Mesothelial cell of epicardium (in vitro differentiated cells): Measurements from ENCODE around the gene STPG1. TPM values are rescaled to one million over a fixed set of nuclear protein-coding genes. Genes with fewer than 3 reads are reported as not detected.

Experiments used
- DNase-seq, 2 experiments: peaks; one replicate each; pipeline ENCODE4 v3.0.0; 2021; ENCODE audit warnings: low spot score in 2 of 2; ENCODE audit not compliant: unreplicated experiment in 2 of 2
- H3K27ac Mint-ChIP-seq: 2 replicates; pipeline ENCODE4 v1.8.0; 2021; ENCODE audit warnings: mixed read lengths
- H3K27me3 Mint-ChIP-seq: 2 replicates; pipeline ENCODE4 v1.8.0; 2021; ENCODE audit warnings: low read depth, mixed read lengths
- H3K36me3 Mint-ChIP-seq: 2 replicates; pipeline ENCODE4 v1.8.0; 2021; ENCODE audit warnings: mixed read lengths
- H3K4me1 Mint-ChIP-seq: 2 replicates; pipeline ENCODE4 v1.8.0; 2021; ENCODE audit warnings: mixed read lengths
- H3K4me3 Mint-ChIP-seq: 2 replicates; pipeline ENCODE4 v1.8.0; 2021; ENCODE audit warnings: mild to moderate bottlenecking, moderate library complexity, mixed read lengths
- H3K9me3 Mint-ChIP-seq: 2 replicates; pipeline ENCODE4 v1.8.0; 2021; ENCODE audit warnings: mixed read lengths
- CTCF ChIP-seq: fragments of 200-600 bp; sonication (generic); IDR thresholded peaks from one replicate; pipeline ENCODE4 v1.5.0; 2021; ENCODE audit warnings: antibody characterized with exemption; ENCODE audit not compliant: unreplicated experiment
- total RNA-seq: library from RNA; stranded (reverse); gene quantifications from 3 replicates; pipeline ENCODE4 v1.2.1, GENCODE V29; 2021

STPG1 gene
- total RNA-seq, 1 donor from 2014 or later, result 8.8 TPM

DNA sequence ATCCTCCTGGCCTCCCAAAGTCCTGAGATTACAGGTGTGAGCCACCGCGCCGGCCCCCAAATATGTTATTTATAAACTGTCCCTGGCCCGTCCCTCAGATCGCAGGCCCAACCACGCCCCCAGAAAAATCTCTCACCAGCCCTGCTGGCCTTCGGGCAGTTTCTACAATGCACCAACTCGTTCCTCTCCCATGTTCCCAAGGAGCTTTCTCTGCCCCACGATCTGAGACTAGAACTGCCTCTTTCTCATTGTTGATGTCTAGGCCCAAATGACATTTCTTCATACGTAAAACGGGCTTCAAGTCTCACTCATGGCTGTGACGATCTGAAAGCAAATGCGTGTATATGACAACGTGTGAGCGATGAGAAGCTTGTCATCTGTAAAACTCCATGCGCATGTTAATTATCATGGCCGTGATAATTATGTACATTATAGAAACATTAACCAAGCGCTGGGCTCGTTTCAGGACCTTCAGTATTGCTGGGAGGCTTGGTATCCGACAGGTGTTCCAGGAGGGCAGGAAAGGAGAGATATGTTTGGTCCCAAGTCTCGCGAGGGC lies 1.3 kb upstream of the STPG1 start:
- no peak for TF ChIP-seq CTCF
- Mint-ChIP-seq H3K4me1 (peaks cover 43% of the 10 kb centered on the region), H3K27ac (peak overlapping the region; percentile 39), H3K9me3 (no peaks in the 10 kb centered on the region), H3K27me3 (no peaks in the 10 kb centered on the region), H3K36me3 (peaks cover 3% of the 10 kb centered on the region), H3K4me3 (peak overlapping the region; percentile 83)
- no peak for DNase-seq

GRCh38 chr1:24412408-24412807 lies 1.2 kb downstream of the STPG1 start:
- Mint-ChIP-seq H3K27ac (no peak overlapping the region), H3K4me1 (peaks cover 26% of the 10 kb centered on the region), H3K36me3 (peaks cover 7% of the 10 kb centered on the region), H3K27me3 (no peaks in the 10 kb centered on the region), H3K4me3 (no peak overlapping the region), H3K9me3 (peaks cover 8% of the 10 kb centered on the region)
- no peak for TF ChIP-seq CTCF
- no peak for DNase-seq

DNA sequence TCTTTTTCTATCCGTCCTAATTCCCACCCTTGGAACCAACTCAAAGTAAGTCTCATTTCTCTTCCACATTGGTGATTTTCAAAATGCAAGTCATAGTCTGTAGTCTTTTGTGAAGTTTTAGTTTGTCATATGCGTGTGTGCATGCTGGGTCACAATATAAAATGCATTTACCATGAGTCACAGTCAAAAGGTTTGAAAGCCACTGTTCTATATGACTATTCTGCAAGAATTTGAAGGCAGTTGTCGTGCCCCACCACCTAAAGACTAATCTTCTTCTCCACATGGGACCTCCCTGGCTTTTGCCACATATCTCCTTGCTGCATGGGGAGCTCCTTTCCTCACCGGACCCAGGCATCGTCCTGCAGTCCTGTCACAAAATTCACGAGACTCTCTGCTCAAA lies 1.6 kb downstream of the STPG1 start:
- H3K4me3 Mint-ChIP-seq, result no peak overlapping the region
- peaks cover 22% of the 10 kb centered on the region for H3K4me1 Mint-ChIP-seq
- peaks cover 7% of the 10 kb centered on the region for H3K36me3 Mint-ChIP-seq
- no peak for TF ChIP-seq CTCF
- peaks cover 12% of the 10 kb centered on the region for H3K9me3 Mint-ChIP-seq
- H3K27ac Mint-ChIP-seq, result no peak overlapping the region
- no peak for DNase-seq
- H3K27me3 Mint-ChIP-seq, result no peaks in the 10 kb centered on the region

DNA sequence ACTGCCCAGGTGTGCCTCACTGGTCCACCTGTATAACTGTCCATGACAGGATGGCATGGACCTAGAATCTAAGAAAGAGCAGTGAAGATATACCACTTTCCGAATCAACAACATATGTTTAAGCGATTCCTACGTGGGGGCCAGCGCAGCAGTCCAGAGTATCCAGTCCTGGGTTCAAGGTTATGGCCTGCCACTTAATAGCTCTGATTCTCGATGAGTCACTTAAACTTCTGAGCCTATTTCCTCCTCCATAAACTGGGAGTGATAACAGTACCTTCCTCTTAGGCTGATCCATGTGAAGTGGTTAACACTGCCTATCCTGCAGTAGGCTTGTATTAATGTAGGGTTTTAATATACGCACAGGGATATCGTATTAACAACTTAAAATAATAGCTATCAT lies 2.8 kb downstream of the STPG1 start:
- Mint-ChIP-seq H3K4me3 (no peak overlapping the region), H3K27ac (no peak overlapping the region), H3K27me3 (no peaks in the 10 kb centered on the region), H3K36me3 (peaks cover 9% of the 10 kb centered on the region), H3K4me1 (peaks cover 12% of the 10 kb centered on the region), H3K9me3 (peaks cover 16% of the 10 kb centered on the region)
- no peak for DNase-seq
- TF ChIP-seq CTCF, result no peak

- no peak for TF ChIP-seq CTCF
- peaks cover 9% of the 10 kb centered on the region for H3K36me3 Mint-ChIP-seq
- H3K27ac Mint-ChIP-seq, result no peak overlapping the region
- DNase-seq, result no peak
- H3K27me3 Mint-ChIP-seq, result no peaks in the 10 kb centered on the region
- H3K4me1 Mint-ChIP-seq, result peaks cover 6% of the 10 kb centered on the region
- H3K9me3 Mint-ChIP-seq, result peaks cover 16% of the 10 kb centered on the region
- no peak overlapping the region for H3K4me3 Mint-ChIP-seq
These were observed 4.0 kb downstream of the STPG1 start for GRCh38 chr1:24409535-24409934.

DNA sequence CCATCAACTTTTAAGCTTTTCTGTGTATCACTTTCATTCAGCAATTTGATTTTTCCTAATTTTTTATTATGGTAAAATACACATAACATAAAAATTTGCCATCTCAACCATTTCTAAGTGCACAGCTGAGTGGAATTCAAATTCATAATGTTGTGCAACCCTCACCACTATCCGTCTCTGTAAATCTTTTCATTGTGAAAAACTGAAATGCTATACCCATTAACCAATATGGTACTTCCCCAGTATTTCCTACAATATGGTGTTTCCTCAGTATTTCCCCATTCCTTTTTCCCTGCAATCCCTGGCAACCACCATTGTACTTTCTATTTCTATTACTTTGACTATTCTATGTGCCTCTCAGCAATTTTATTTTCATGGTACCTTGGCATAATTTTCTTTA lies 6.8 kb downstream of the STPG1 start:
- Mint-ChIP-seq H3K36me3 (peaks cover 9% of the 10 kb centered on the region), H3K27ac (no peak overlapping the region)

More for the DNA sequence above, 6.8 kb downstream of the STPG1 start:
- no peak overlapping the region for H3K4me3 Mint-ChIP-seq
- TF ChIP-seq CTCF, result no peak
- H3K4me1 Mint-ChIP-seq, result no peaks in the 10 kb centered on the region
- H3K27me3 Mint-ChIP-seq, result no peaks in the 10 kb centered on the region
- H3K9me3 Mint-ChIP-seq, result peaks cover 16% of the 10 kb centered on the region
- DNase-seq, result no peak
